ENCODE data around the gene ANKRD39. TPM values are rescaled to one million over a fixed set of nuclear protein-coding genes. Genes with fewer than 3 reads are reported as not detected.

The ANKRD39 gene
- total and polyA plus RNA-seq, 9 of the 15 experiments (the other 6 are each of a cell fraction or from before 2014, with no cell fraction given): 8.2 to 33.1 (median 23.8) TPM

GRCh38 chr2:96816127-96816835, 41.5 kb downstream of the ANKRD39 start, which contains the start of gene CNNM3 (continued):
- TF ChIP-seq CCAR2 (IDR thresholded peaks at IDR 0.05; ENCODE audit: low read depth, low read length): no peak
- no peak for TF ChIP-seq BRCA1 (IDR thresholded peaks at IDR 0.05)
- no peak for TF ChIP-seq BRCA1 (CRISPR knock-in tag; IDR thresholded peaks at IDR 0.05)
- TF ChIP-seq ZNF717 (CRISPR knock-in tag; IDR thresholded peaks at IDR 0.05): no peak
- peak; percentile 28; the same call in 1 of the 2 replicates for TF ChIP-seq JUND (IDR thresholded peaks at IDR 0.05; ENCODE audit: borderline replicate concordance, low read depth, low read length)
- no peak; the same call in 2 of the 3 replicates for TF ChIP-seq JUND (tag; IDR thresholded peaks at IDR 0.05; ENCODE audit: borderline replicate concordance, low read depth, low read length)
- no peak for TF ChIP-seq ZEB2 (IDR thresholded peaks at IDR 0.05)
- TF ChIP-seq, protein P1, sequence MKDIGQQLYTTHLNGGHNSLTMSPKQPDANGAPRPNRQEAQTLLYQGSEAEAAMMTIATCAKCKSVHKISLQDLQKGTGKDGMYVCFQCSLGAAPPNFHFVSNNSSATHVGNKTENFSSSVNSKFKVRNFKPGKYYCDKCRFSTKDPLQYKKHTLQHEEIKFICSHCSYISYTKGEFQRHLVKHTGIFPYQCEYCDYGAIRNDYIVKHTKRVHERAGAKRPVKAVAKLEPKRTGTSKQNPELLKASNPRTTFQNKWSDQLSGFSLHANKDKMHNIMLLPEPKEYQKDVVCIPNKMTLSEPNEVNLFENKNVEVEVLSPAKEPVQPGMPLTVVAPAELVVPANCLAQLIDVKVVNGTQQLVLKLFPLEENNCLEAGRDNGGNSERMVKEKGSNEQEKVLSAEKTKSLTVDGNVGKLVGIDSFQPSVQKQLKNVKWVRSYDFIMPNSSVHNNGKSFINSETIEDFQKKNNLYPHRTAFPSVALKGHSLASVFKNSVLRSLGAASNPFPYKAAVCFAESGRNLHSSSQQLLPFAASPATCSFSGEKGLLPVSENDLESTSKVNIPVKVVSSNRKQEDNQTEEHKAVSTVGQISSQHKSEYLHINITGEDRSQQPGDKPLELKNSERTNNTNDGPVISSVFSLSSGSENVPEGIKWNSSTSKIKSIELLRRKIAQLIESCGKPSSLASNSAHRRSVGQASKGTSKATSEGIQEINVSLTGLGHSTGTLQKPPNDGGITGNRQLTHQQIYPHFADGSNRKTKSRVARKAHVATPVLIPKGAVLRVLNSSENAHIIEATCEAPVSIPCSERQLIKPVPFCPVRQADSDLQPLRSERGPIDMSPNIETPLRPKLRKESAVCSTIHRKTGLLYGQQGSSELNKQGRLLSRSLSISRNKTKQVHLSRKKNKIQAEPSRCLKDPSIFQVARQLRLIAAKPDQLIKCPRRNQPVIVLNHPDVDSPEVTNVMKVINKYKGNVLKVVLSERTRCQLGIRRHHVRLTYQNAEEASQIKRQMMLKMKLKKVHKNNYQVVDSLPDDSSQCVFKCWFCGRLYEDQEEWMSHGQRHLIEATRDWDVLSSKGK (CRISPR knock-in tag; IDR thresholded peaks at IDR 0.05): no peak
- no peak for TF ChIP-seq ZNF143 (CRISPR knock-in tag; IDR thresholded peaks at IDR 0.05)
- no peak for TF ChIP-seq SIN3A (IDR thresholded peaks at IDR 0.05; ENCODE audit: borderline replicate concordance in 2 of 2, control insufficient read depth in 1 of 2, low read depth in 2 of 2, low read length in 2 of 2)
- peak; percentile 52 to 59 (median 55); a peak in 5 of 6 replicates for TF ChIP-seq CTCF (IDR thresholded peaks at IDR 0.05 in 2 of 3, conservative IDR thresholded peaks at IDR 0.05 in 1 of 3; ENCODE audit: insufficient read depth in 2 of 3, low read depth in 1 of 3, low read length in 3 of 3)
- no peak for TF ChIP-seq ZNF121 (CRISPR knock-in tag; conservative IDR thresholded peaks at IDR 0.05)
- no peak; the same call in 1 of the 2 replicates for TF ChIP-seq CREB3L1 (IDR thresholded peaks at IDR 0.05; ENCODE audit: borderline replicate concordance, low read depth)
- no peak for TF ChIP-seq KHSRP (IDR thresholded peaks at IDR 0.05)
- no peak for TF ChIP-seq ARNT (IDR thresholded peaks at IDR 0.05)
- TF ChIP-seq, protein P2, sequence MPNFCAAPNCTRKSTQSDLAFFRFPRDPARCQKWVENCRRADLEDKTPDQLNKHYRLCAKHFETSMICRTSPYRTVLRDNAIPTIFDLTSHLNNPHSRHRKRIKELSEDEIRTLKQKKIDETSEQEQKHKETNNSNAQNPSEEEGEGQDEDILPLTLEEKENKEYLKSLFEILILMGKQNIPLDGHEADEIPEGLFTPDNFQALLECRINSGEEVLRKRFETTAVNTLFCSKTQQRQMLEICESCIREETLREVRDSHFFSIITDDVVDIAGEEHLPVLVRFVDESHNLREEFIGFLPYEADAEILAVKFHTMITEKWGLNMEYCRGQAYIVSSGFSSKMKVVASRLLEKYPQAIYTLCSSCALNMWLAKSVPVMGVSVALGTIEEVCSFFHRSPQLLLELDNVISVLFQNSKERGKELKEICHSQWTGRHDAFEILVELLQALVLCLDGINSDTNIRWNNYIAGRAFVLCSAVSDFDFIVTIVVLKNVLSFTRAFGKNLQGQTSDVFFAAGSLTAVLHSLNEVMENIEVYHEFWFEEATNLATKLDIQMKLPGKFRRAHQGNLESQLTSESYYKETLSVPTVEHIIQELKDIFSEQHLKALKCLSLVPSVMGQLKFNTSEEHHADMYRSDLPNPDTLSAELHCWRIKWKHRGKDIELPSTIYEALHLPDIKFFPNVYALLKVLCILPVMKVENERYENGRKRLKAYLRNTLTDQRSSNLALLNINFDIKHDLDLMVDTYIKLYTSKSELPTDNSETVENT (CRISPR knock-in tag; IDR thresholded peaks at IDR 0.05): peak; percentile 63; the same call in 1 of the 2 replicates
- TF ChIP-seq NR4A1 (CRISPR knock-in tag; IDR thresholded peaks at IDR 0.05): 0 out of 2 replicates have a peak, but pooled peaks have one; percentile 52
- no peak for TF ChIP-seq NR4A1 (tag; IDR thresholded peaks at IDR 0.05)
- TF ChIP-seq RAD51 (IDR thresholded peaks at IDR 0.05; ENCODE audit: borderline replicate concordance, low read depth): no peak

All from K562 (cell line).